ENCODE measurements around the gene AKR1C4.

Gene AKR1C4

DNA sequence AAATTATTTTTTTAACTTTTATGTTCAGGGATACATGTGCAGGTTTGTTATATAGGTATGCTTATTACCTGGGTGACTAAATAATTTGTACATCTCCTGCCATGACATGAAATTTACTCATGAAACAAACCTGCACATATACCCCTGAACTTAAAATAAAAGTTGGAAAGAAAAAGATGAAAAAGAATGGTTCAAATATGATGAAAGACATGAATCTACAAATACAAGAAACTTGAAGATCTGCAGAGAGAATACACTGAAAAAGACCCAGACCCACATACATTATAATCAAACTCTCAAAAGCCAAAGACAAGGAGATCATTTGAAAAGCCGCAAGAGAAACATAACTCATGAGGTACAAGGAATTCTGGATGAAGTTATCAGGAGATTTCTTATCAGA, 70.2 kb downstream of the AKR1C4 start:
- DNase-seq (ENCODE audit: low read depth, low spot score) = no peak

DNA sequence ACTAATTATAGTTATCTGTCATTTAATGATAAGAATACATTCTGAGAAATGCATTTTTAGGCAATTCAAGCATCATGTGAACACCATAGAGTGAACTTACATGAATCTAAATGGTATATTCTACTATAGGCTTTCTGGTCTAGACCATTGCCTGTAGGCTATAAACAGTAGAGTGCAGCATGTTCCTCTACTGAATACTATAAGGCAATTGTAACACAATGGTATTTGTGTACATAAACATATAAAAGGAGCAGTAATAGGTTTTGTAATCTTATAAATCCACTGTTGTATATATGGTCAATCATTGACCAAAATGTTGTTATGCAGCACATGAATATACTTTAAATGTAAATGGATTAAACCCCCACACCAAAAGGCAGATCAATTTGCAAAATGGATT, 71.6 kb downstream of the AKR1C4 start:
- no peak for DNase-seq (ENCODE audit: low read depth, low spot score)
